ENCODE data around the gene DYNC1I1. TPM values are rescaled to one million over a fixed set of nuclear protein-coding genes. Genes with fewer than 3 reads are reported as not detected.

The DYNC1I1 gene
- total and polyA plus RNA-seq, 4 donors = 0.28 to 0.67 (median 0.39) TPM

DNA sequence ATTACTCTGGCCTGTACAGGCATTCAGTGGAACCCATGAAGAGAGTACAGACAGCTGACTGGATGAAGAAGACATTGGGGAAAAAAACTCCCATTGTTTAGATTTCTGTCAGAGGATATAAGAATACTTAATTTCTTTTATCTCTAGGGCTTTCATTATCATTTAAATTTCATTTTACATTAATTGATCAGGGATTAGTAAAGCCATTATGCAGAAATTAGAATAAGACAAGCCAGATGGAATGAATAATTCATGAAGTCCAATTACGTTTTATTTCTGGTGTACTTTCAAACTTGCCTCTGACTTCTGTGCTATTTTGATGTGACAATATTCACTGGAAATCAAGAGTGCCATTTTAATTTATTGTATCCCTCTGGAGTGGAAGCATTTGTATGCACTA lies 302.5 kb downstream of the DYNC1I1 start:
- peaks cover 0 to 11% (median 5%) of the 10 kb centered on the region in 4 donors for H3K4me1 ChIP-seq (ENCODE audit: control insufficient read depth in 4 of 4, insufficient read depth in 4 of 4, low read length in 3 of 4)
- no peak for DNase-seq (ENCODE audit: low spot score)
- WGBS = 68% methylated on average over 1 of the region's 1 CpG
- H3K27me3 ChIP-seq (ENCODE audit: control insufficient read depth in 4 of 4, insufficient read depth in 4 of 4, low read length in 3 of 4) = no peaks in the 10 kb centered on the region
- no peak overlapping the region for H3K9ac ChIP-seq (ENCODE audit: low read depth in 1 of 2, low read length in 2 of 2)
- H3K4me3 ChIP-seq (ENCODE audit: low read depth in 1 of 3, low read length in 3 of 3) = no peak overlapping the region
- H3K36me3 ChIP-seq (ENCODE audit: control insufficient read depth in 4 of 4, insufficient read depth in 3 of 4, low read depth in 1 of 4, low read length in 3 of 4) = no peaks in the 10 kb centered on the region
- TF ChIP-seq HNF4G (IDR thresholded peaks at IDR 0.05) (no peak), CTCF (IDR thresholded peaks at IDR 0.05; ENCODE audit: low read depth, low read length, missing input control) (no peak), TAF1 (conservative IDR thresholded peaks at IDR 0.05) (no peak), GABPA (IDR thresholded peaks at IDR 0.05 in 1 of 2, conservative IDR thresholded peaks at IDR 0.05 in 1 of 2) (no peak), MAX (IDR thresholded peaks at IDR 0.05) (no peak), FOXA2 (IDR thresholded peaks at IDR 0.05) (no peak), EGR1 (IDR thresholded peaks at IDR 0.05; ENCODE audit: low read depth in 2 of 2) (no peak)
- TF ChIP-seq, protein P1, sequence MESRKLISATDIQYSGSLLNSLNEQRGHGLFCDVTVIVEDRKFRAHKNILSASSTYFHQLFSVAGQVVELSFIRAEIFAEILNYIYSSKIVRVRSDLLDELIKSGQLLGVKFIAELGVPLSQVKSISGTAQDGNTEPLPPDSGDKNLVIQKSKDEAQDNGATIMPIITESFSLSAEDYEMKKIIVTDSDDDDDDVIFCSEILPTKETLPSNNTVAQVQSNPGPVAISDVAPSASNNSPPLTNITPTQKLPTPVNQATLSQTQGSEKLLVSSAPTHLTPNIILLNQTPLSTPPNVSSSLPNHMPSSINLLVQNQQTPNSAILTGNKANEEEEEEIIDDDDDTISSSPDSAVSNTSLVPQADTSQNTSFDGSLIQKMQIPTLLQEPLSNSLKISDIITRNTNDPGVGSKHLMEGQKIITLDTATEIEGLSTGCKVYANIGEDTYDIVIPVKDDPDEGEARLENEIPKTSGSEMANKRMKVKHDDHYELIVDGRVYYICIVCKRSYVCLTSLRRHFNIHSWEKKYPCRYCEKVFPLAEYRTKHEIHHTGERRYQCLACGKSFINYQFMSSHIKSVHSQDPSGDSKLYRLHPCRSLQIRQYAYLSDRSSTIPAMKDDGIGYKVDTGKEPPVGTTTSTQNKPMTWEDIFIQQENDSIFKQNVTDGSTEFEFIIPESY (IDR thresholded peaks at IDR 0.05) = no peak
- H3K9me3 ChIP-seq (ENCODE audit: control insufficient read depth in 4 of 4, low read length in 3 of 4) = no peaks in the 10 kb centered on the region
- H3K27ac ChIP-seq (ENCODE audit: low read depth in 1 of 2, low read length in 2 of 2) = no peak overlapping the region

GRCh38 chr7:96075510-96076349 lies 303.4 kb downstream of the DYNC1I1 start:
- Histone ChIP-seq H3K4me3 (ENCODE audit: low read depth in 1 of 3, low read length in 3 of 3) (peak overlapping the region; percentile 57 to 71 (median 69)), H3K9me3 (ENCODE audit: control insufficient read depth in 4 of 4, low read length in 3 of 4) (no peaks in the 10 kb centered on the region), H3K27ac (ENCODE audit: low read depth in 1 of 2, low read length in 2 of 2) (no peak overlapping the region), H3K9ac (ENCODE audit: low read depth in 1 of 2, low read length in 2 of 2) (peak overlapping the region in 1 of 2 donors; percentile 34), H3K4me1 (ENCODE audit: control insufficient read depth in 4 of 4, insufficient read depth in 4 of 4, low read length in 3 of 4) (peaks cover 0 to 11% (median 5%) of the 10 kb centered on the region in 4 donors), H3K36me3 (ENCODE audit: control insufficient read depth in 4 of 4, insufficient read depth in 3 of 4, low read depth in 1 of 4, low read length in 3 of 4) (no peaks in the 10 kb centered on the region), H3K27me3 (ENCODE audit: control insufficient read depth in 4 of 4, insufficient read depth in 4 of 4, low read length in 3 of 4) (no peaks in the 10 kb centered on the region)
- 1% methylated on average over 47 of the region's 47 CpGs for WGBS
- TF ChIP-seq TAF1 (conservative IDR thresholded peaks at IDR 0.05) (no peak), CTCF (IDR thresholded peaks at IDR 0.05; ENCODE audit: low read depth, low read length, missing input control) (peak; percentile 90), RAD21 (IDR thresholded peaks at IDR 0.05) (peak; percentile 88 to 93)
- DNase-seq (ENCODE audit: low spot score) = peak; percentile 46
